AG04449 (cell line): ENCODE measurements around the gene MAP3K5.

ENCODE experiments used
- CTCF ChIA-PET: fragments of 350-600 bp; formaldehyde crosslinking; extraction: SDS; loops from one replicate; lab custom pipeline; 2021; ENCODE audit warnings: antibody characterized with exemption; lab: Yijun Ruan, JAX
- POLR2A ChIA-PET: fragments of 400-600, 350-600 bp; formaldehyde crosslinking; extraction: SDS; loops from one replicate; lab custom pipeline; 2020; ENCODE audit warnings: antibody characterized with exemption, inconsistent platforms; lab: Yijun Ruan, JAX
- DNase-seq: peaks from one replicate; pipeline ENCODE4 v3.0.0-alpha.2; 2010; ENCODE audit warnings: low read depth, low spot score
- H3K4me3 ChIP-seq: 2 replicates; pipeline ENCODE4 v1.5.1; 2011; ENCODE audit warnings: low read depth, mild to moderate bottlenecking, control low read depth, low read length
- CTCF ChIP-seq: IDR thresholded peaks from one replicate; pipeline ENCODE4 v1.5.1; 2011; ENCODE audit warnings: mild to moderate bottlenecking, moderate library complexity, low read length, control low read depth, inconsistent platforms; ENCODE audit not compliant: insufficient read depth; ENCODE audit errors: missing control alignments

The MAP3K5 gene

GRCh38 chr6:136737871-136738691 lies 54.2 kb downstream of the MAP3K5 start:
- no peak overlapping the region for H3K4me3 ChIP-seq

GRCh38 chr6:136737374-136737844 lies 54.9 kb downstream of the MAP3K5 start:
- no peak overlapping the region for H3K4me3 ChIP-seq
- no peak for DNase-seq
- ChIA-PET CTCF (interaction anchor here (2.1 kb wide), 1 partner anchor 55 kb away, joined by 8 read pairs; the partner anchor contains the start of gene MAP3K5), POLR2A (no interaction called here)
- TF ChIP-seq CTCF: no peak

More at GRCh38 chr6:136737871-136738691, 54.2 kb downstream of the MAP3K5 start:
- DNase-seq: no peak
- CTCF ChIA-PET: interaction anchor here (2.1 kb wide), 1 partner anchor 54 kb away, joined by 8 read pairs; the partner anchor contains the start of gene MAP3K5
- POLR2A ChIA-PET: no interaction called here
- TF ChIP-seq CTCF: no peak

- POLR2A ChIA-PET: no interaction called here
- no peak for DNase-seq
- no peak for TF ChIP-seq CTCF
- no peak overlapping the region for H3K4me3 ChIP-seq
- CTCF ChIA-PET: interaction anchor here (0.7 kb wide), 1 partner anchor 93 kb away, joined by 3 read pairs; no protein-coding TSS in a partner anchor
Measured at GRCh38 chr6:136736281-136736960, 55.9 kb downstream of the MAP3K5 start.

- TF ChIP-seq CTCF: no peak
- H3K4me3 ChIP-seq: no peak overlapping the region
- ChIA-PET POLR2A (no interaction called here), CTCF (no interaction called here)
- DNase-seq: no peak
Measured at GRCh38 chr6:136734977-136735376, 57.3 kb downstream of the MAP3K5 start.

- ChIA-PET CTCF (no interaction called here), POLR2A (no interaction called here)
- TF ChIP-seq CTCF: no peak
- DNase-seq: no peak
- H3K4me3 ChIP-seq: no peak overlapping the region
Measured at GRCh38 chr6:136732889-136733288, 59.4 kb downstream of the MAP3K5 start.

GRCh38 chr6:136729832-136730231 lies 62.4 kb downstream of the MAP3K5 start:
- POLR2A ChIA-PET: no interaction called here
- H3K4me3 ChIP-seq: no peak overlapping the region
- CTCF ChIA-PET: interaction anchor here (0.6 kb wide), 1 partner anchor 10 kb away, joined by 3 read pairs; no protein-coding TSS in a partner anchor
- no peak for DNase-seq
- no peak for TF ChIP-seq CTCF
